ENCODE data around the gene ATE1.

DNA sequence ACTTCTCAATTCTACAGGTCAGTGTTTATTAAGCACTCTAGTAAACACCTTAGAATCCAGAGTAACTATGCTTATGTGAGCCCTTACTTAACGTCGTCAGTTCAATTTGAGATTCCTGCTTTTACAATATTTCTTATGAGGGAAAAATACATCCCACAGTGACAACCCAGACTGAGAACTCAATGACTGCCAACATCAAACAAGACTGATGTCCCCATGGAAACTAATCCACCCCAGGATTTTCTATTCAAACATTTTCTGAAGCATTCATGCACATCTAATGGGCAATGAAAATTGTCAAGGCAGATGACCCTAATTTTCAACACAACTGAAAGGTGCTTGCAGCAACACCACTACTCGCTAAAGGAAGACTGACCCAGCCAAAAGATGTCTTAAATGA lies 67.0 kb downstream of the ATE1 start:
- TF ChIP-seq CTCF (conservative IDR thresholded peaks at IDR 0.05 in 1 of 2, IDR thresholded peaks at IDR 0.05 in 1 of 2; ENCODE audit: low read depth in 1 of 2, low read length in 2 of 2) = no peak
- no peak for TF ChIP-seq EZH2 (IDR thresholded peaks at IDR 0.05; ENCODE audit: low read length, missing control alignments)

Data from fibroblast of lung (primary cell).